NCI-H446 treated with DMSO at 0.1 percent for 48 hours (cell line): Measurements from ENCODE around the gene MYLK2.

ENCODE experiments used
- DNase-seq: peaks from one replicate; lab custom pipeline; 2025; lab: John Stamatoyannopoulos, UW

Gene MYLK2

DNA sequence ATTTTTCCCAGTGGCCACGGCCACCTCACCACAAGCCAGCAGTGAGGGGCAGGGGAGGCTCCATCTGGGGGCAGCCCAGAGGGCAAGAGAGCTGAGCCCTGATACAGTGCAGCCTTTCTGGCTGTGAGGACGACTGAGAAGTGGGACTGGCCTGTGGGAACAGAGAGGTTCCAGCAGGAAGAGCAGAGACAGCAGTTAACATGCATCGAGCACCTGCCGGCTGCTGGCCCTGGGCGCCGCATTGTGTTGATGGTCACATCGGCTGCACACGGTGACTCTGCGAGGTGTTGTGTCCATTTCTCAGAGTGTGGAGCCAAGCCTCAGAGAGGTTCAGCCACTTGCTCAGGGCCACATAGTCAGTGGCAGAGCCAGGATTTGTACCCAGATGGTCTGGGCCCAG lies 16.4 kb downstream of the MYLK2 start:
- no peak for DNase-seq

DNA sequence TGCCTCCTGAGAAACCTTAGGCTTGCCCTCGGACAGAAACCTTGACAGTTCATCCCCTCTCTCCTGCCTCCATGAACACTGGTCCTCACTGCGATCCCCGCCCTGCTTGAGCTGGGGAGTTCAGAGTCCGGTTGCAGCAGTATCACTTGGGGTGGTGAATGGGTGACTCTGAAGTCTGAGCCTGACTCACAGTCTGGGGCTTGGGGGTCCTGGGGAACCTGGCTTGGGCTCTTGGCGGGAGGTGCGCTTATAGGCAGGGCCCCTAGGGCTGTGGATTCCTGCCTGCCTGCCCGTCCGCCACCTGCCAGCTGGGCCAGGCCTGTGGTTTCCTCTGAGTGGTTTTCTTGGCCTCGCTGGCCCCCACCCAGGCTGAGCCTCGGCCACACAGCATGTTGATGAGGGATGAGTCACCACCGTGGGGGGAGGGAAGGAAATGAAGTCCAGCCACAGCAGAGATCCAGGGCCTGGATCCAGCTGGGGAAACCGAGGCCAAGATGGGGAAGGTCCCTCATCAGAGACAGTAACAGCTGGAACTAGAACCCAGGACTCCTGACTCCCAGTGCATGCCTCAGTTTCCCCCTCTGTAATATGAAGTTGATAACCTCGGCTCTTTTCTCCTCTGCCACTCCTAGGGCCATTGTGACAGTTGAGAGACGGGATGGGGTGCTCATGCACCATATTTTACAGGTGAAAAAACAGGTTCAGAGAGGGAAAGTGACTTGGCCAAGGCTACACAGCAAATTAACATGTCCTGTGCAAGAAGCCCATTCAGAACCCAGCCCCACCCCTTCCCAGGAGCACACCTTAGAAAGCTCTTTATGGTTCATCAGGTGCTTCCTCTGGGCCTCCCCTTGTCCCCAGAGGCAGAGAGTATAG lies 17.1 kb downstream of the MYLK2 start:
- peak; percentile 51 for DNase-seq

DNA sequence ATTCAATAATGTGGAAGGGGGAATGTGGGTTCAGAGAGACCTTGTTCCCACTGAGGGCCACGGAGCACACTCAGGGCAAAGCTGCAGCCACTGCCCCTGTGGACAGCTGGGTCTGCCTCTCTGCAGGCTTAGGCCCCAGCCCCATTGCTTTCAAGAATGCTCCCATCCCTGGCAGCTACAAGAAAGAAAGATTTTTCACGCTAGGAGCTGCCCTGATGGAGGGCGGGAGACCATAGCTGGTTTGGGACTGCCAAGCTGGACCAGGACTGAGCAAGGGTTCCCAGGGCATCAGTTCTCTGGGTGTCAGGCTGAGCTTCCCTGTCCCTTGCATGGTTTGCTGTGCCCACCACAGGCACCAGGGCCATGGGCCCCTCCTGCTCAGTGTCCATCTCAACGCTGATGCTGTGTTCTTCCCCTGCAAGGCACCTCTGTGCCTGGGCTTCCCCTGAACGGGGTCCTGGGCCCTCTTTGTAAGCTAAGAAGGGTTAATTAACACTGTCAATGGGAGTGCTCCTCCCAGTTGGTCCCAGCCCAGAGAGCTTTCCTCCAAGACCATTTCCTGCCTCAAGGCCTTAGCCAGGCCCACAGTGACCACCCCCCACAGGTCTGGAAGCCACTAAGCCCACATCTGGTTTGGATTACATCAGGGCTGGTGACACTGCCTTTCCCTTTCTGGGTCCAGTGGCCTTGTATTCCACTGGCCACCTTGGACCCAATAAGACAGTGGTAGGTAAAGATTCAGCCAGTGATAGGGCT lies 17.9 kb downstream of the MYLK2 start:
- no peak for DNase-seq

- DNase-seq: no peak
Measured at GRCh38 chr20:31837896-31838397, 18.8 kb downstream of the MYLK2 start.

- no peak for DNase-seq
Measured at GRCh38 chr20:31838646-31839292, 19.6 kb downstream of the MYLK2 start.

DNA sequence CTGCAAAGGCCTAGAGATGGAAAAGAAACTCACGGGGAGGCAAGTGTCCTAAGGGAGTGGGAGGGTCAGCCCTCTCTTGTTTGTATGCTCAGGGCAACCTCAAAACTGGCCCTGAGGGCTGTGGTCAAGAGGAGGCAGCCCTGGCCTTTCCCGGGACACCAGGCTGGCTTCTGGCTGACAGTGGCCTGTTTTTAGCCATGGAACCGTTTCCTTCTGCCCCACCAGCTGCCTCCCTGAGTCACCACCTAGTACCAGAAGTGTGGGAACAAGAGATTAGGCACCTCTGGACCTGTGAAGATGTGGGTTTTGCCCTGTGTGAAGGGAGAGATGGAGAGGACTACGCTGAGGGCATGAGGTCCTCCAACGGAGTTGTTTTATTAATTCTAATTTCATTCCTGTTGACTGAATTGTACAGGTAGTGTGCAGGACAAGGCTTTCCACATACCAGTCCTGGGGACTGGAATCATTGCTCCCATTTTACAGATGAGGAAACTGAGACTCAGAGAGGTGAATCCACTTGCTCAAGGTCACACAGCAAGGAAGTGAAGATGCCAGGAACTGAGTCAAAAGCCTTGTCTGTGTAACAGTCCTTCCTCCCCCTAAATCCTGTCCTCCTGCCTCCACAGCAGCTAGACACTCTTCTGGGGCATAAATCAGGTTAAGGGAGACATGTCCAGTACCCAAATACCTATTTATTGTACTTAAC lies 20.8 kb downstream of the MYLK2 start:
- no peak for DNase-seq

- DNase-seq: no peak
Measured at GRCh38 chr20:31840906-31841816, 22.0 kb downstream of the MYLK2 start.

DNA sequence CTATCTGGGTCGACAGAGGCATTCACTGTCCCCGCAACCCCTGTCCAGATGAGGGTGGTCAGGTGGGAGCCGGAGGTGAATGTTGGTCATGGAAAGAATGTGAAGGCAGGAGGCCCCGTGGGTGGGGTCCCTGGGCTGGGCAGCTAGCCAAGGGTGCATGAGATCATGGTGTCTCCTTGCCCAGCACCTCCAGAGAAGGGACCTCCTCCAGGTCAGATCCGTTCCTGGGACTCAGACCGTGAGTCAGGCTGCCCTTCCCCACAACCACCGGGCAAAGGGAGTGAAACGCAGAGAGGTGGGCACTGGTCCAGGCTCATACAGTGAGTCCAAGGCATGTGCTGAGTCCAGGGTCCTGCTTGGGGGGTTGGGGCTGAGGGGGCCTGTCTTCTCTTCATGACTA lies 22.8 kb downstream of the MYLK2 start:
- no peak for DNase-seq

GRCh38 chr20:31842471-31843157 lies 23.5 kb downstream of the MYLK2 start:
- DNase-seq: no peak

GRCh38 chr20:31843288-31843687 lies 24.1 kb downstream of the MYLK2 start:
- no peak for DNase-seq

- DNase-seq: no peak
Measured at GRCh38 chr20:31843881-31844280, 24.7 kb downstream of the MYLK2 start.

DNA sequence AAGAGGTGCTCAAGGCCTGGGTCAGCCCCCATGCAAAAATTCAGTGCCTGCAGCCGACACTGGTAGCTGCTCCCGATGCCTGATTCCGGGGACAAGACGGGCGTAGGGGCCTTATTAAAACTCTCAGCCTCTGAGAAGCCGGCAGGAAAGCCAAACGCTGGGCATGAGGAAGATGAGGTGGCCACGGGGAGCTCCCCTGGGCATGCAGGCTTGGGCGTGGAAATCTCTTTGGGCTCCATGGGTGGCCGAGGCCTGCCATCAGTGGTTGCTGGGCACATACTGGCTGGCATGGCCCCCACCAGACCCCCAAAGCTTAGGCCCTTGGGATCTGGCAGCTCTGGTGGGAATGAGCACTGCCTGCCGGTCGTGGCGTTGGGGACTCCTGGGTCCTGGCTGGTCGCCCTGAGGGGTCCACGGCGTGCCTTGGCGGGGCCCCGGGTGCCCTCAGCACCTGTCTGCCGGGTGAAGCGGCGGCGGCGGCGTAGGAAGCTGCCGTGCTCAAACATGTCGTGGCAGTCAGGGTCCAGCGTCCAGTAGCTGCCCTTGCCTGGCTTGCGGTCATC lies 25.7 kb downstream of the MYLK2 start:
- DNase-seq: no peak

- DNase-seq: no peak
Measured at GRCh38 chr20:31845300-31845863, 26.2 kb downstream of the MYLK2 start, which contains the start of gene FOXS1. FOXS1 (minus strand) TSS chr20:31845604; CDS start chr20:31845542, 62 bp downstream.

DNA sequence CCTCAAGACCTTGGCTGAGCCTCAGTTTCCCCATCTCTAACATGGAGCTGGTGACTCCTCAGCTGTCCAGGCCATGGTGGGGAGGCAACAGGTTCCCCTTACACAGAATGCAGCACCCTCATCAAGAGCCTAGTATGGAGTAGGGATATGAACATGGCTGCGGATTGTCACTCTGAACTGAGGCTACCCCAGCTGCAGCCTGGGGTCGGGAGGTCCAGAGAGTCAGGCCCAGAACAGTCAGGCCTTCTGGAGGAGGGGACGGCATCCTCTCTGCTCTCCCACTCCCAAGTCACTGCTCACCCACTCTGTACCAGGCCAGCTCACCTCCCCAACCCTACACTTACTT lies 27.6 kb downstream of the MYLK2 start:
- DNase-seq: no peak

DNA sequence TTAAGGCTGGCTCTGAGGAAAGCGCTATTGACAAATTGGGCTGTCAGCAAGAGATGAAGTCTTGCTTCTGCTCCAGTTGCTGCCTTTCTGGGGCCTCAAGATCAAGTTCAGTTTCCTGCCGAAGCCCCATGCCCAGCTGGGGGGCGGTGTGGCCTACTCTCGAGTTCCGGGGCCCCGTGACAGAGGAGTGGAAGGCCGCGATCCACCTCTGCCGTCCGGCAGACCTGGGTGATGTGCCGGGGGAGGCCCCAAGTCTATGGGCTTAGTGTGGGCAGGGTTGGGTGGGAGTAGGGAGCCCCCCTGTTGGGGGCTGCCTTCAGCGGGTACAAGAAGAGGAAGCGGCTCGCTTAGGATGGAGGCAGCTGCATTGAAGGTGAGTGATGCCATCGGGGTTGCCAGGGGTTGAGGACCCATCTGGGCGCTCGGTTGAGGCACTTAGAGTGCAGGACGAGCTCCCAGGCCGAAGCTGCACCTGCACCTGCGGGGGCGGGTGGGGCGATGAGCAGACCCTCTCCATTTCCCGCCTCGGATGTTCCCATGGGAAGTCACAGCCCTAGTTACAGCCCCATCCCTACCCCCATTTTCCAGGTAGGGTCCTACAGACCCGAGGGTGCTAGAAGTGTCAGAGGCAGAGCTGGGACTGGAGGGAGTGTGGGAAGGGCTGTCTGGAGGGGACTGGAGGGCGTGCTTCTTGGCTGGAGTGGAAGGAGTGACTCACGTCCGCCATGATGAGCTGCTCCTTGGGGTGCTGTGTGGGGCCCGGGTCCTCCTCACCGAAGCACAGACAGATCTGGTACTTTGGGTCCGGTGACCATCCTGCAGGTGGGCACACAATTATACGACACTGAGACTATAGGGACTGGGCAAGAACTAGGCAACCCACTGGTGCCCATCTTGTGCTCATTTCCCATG lies 29.2 kb downstream of the MYLK2 start:
- DNase-seq: no peak

DNA sequence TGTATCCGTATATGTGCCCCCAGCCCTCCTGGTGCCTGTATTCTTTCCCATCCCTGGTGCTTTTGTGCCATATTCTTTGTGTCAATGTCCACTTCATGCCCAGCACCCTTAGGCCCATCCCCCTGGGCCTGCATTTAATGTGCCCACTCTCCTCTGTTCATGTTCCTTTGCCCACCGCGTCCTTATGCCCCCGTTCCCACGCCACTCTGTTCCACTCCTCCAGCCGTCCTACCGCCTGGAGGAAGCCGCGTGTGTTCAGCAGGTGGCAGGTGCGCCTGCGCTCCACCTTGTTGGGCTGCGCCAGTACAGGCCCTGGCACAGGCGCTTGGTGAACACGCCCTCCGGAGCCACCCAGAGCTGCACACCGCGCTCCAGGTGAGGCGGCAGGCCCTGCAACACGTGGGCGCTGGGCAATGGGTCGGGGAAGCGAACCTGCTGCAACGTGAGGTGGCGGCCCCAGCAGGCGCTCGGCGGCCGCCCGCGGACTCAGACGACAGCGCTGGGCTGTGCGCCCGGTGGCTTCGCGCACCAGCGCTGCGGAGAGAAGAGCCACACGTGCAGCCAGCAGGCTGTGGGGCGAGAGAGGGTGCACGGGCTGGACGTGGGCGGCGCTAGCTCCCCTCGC lies 30.3 kb downstream of the MYLK2 start:
- DNase-seq: no peak

- no peak for DNase-seq
Measured at GRCh38 chr20:31851240-31851955, 32.2 kb downstream of the MYLK2 start.
